AG09309 (cell line): ENCODE measurements around the gene CPN2.

ENCODE experiments used
- DNase-seq: peaks from one replicate; pipeline ENCODE4 v3.0.0-alpha.2; 2010; ENCODE audit warnings: low read depth
- H3K4me3 ChIP-seq: 2 replicates; pipeline ENCODE4 v1.5.1; 2011; ENCODE audit warnings: mild to moderate bottlenecking, low read depth, low read length, moderate library complexity; ENCODE audit not compliant: control insufficient read depth
- CTCF ChIP-seq: IDR thresholded peaks from 2 replicates; pipeline ENCODE4 v1.5.1; 2011; ENCODE audit warnings: mild to moderate bottlenecking, low read depth, low read length, inconsistent platforms; ENCODE audit not compliant: insufficient read depth, control insufficient read depth; ENCODE audit errors: missing control alignments

Gene CPN2

GRCh38 chr3:194387276-194387675 is 36.1 kb upstream of the CPN2 start:
- no peak overlapping the region for H3K4me3 ChIP-seq
- DNase-seq, result no peak
- TF ChIP-seq CTCF, result no peak

GRCh38 chr3:194386648-194387047 is 35.5 kb upstream of the CPN2 start:
- no peak for TF ChIP-seq CTCF
- no peak for DNase-seq
- H3K4me3 ChIP-seq, result no peak overlapping the region

- DNase-seq, result no peak
- no peak for TF ChIP-seq CTCF
- H3K4me3 ChIP-seq, result no peak overlapping the region
Observed at GRCh38 chr3:194386066-194386465, 34.9 kb upstream of the CPN2 start.

- no peak overlapping the region for H3K4me3 ChIP-seq
- TF ChIP-seq CTCF, result no peak
- no peak for DNase-seq
Observed at GRCh38 chr3:194384569-194385001, 33.5 kb upstream of the CPN2 start.

GRCh38 chr3:194384156-194384555 is 33.0 kb upstream of the CPN2 start:
- no peak for DNase-seq

GRCh38 chr3:194383276-194383940 is 32.3 kb upstream of the CPN2 start:
- no peak for TF ChIP-seq CTCF
- no peak for DNase-seq
- no peak overlapping the region for H3K4me3 ChIP-seq

More at GRCh38 chr3:194384156-194384555, 33.0 kb upstream of the CPN2 start:
- no peak for TF ChIP-seq CTCF
- no peak overlapping the region for H3K4me3 ChIP-seq
